ENCODE results near the gene CDH10. TPM values are rescaled to one million over a fixed set of nuclear protein-coding genes. Genes with fewer than 3 reads are reported as not detected.

The CDH10 gene
- total RNA-seq = 0.11 TPM
- long read RNA-seq = 0 reads

DNA sequence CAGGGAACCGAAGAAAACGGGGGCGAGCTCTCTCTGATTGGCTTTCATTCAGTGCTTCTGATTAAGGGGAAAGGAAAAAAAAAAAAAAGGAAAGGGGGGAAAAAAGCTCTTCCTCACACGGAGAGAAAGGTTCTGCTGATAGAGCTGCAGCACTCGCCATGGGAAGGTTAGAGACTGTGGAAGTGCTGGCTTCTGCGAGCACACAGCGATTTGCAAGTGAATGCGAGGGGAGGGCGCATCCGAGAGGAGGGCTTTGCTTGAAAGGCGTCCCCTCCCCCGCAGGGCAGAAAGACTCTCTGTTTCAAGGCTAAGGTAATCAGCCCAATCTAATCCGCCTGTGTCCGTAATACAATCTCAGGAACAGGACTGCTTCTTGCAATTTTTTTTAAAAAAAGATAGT lies at the start of gene CDH10:
CDH10 (minus strand) TSS at position 218 of the 400 bp plus-strand sequence. CDS start 51,488 bp downstream, outside the sequence.
- intact Hi-C loops (cut with DNase I) = no loop called here
- no peak for ATAC-seq
- peak; percentile 34 for DNase-seq (ENCODE audit: missing footprints)

DNA sequence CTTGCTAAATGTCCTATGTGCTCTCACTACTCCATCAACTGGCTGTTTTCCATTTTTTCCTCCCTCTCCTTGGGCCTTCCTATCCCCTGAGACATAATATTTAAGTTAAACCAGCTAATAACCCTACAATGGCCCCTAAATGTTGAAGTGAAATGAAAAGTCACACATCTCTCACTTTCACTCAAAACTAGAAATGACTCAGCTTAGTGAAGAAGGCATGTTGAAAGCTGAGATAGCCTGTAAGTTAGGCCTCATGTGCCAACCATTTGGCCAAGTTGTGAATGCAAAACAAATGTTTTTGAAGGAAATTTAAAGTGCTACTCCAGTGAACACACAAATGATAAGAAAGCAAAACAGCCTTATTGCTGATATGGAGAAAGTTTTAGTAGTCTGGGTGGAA lies 48.8 kb upstream of the CDH10 start:
- intact Hi-C loops (cut with DNase I) = no loop called here
- DNase-seq (ENCODE audit: missing footprints) (no peak), ATAC-seq (no peak)

- no peak for DNase-seq (ENCODE audit: missing footprints)
- no peak for ATAC-seq
- intact Hi-C loops (cut with DNase I) = no loop called here
These were observed 46.3 kb upstream of the CDH10 start for GRCh38 chr5:24691074-24691473.

- no peak for ATAC-seq
- intact Hi-C loops (cut with DNase I) = no loop called here
These were observed 36.3 kb upstream of the CDH10 start for GRCh38 chr5:24681106-24681505.

GRCh38 chr5:24668050-24668449 lies 23.3 kb upstream of the CDH10 start:
- ATAC-seq (no peak), DNase-seq (ENCODE audit: missing footprints) (no peak)
- intact Hi-C loops (cut with DNase I) = no loop called here

More at GRCh38 chr5:24681106-24681505, 36.3 kb upstream of the CDH10 start:
- DNase-seq (ENCODE audit: missing footprints) = no peak

- no peak for DNase-seq (ENCODE audit: missing footprints)
- intact Hi-C loops (cut with DNase I) = no loop called here
- no peak for ATAC-seq
These were observed 4.8 kb upstream of the CDH10 start for GRCh38 chr5:24649531-24649930.

GRCh38 chr5:24646915-24647314 lies 2.1 kb upstream of the CDH10 start:
- intact Hi-C loops (cut with DNase I) = no loop called here
- DNase-seq (ENCODE audit: missing footprints) (no peak), ATAC-seq (no peak)

DNA sequence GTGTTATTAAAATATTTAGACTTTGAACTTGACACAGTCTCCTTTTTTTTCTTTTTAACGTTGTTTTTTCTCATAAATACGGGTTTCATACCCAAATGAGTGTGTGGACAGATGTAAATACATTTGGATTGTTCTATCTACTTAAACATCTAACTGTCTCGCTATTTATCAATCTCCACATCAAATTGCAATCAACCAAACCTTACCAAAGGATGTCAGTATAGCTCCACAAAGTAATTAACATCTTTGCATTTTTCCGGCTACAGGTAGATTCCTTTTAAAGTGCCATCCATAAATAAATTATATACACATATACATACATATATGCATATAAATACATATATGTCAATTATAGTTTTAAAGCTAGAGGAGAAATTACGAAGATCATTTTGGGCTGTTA lies 705 bp upstream of the CDH10 start:
- intact Hi-C loops (cut with DNase I) = no loop called here
- ATAC-seq (no peak), DNase-seq (ENCODE audit: missing footprints) (no peak)

GRCh38 chr5:24643880-24644279 lies 898 bp downstream of the CDH10 start:
- DNase-seq (ENCODE audit: missing footprints) (no peak), ATAC-seq (no peak)
- intact Hi-C loops (cut with DNase I) = no loop called here

DNA sequence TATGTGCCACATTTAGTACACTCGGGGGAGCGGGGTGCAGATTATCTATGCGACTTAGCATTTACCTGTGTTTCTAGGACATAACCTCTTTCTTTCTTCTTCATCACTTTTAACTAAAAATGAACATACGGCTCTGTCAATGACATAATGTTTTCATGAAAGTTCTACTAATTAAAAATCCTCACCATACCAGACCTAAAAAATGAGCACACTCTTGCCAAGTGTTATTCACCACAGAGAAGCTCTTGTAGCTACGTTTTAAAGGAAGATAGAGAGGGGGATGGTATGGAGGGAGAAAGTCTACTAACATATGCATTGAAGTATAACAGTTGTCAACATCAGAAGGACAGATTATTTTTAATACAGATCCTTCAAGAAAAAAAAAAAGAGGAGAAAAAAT lies 1.6 kb downstream of the CDH10 start:
- intact Hi-C loops (cut with DNase I) = no loop called here
- ATAC-seq = no peak
- no peak for DNase-seq (ENCODE audit: missing footprints)

GRCh38 chr5:24642022-24642421 lies 2.8 kb downstream of the CDH10 start:
- intact Hi-C loops (cut with DNase I) = no loop called here
- no peak for ATAC-seq
- no peak for DNase-seq (ENCODE audit: missing footprints)

GRCh38 chr5:24635209-24635608 lies 9.6 kb downstream of the CDH10 start:
- intact Hi-C loops (cut with DNase I) = no loop called here
- ATAC-seq (no peak), DNase-seq (ENCODE audit: missing footprints) (no peak)

DNA sequence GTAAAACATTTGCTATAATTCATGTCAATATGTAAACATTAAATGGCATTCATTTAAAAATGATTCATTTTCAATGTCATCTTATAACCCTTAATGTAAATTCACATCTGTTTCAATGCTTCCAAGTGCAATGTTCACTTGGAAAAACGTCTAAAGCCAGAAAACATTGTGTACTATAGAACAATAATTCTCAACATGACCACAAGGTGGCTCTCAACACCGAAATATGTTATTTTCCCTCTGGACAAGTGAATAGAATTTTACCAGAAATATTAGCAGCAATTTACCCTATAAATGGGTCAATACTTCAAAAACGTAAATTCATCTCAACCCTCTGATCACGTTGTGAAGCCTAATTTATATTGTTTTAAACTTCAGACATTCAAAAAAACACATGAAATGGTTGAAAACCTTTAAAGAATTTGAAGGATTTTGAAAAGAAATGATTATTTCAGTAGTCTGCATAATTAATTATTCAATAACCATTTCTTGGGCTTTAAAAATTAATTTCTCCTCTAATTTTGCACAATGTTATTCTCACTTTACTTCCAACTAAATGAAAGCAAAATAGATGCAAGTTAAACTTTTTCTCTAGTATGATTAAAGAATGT lies 11.0 kb downstream of the CDH10 start:
- no peak for DNase-seq (ENCODE audit: missing footprints)
- no peak for ATAC-seq
- intact Hi-C loops (cut with DNase I) = no loop called here

- ATAC-seq = no peak
- no peak for DNase-seq (ENCODE audit: missing footprints)
- intact Hi-C loops (cut with DNase I) = no loop called here
These were observed 12.4 kb downstream of the CDH10 start for GRCh38 chr5:24632353-24632752.

DNA sequence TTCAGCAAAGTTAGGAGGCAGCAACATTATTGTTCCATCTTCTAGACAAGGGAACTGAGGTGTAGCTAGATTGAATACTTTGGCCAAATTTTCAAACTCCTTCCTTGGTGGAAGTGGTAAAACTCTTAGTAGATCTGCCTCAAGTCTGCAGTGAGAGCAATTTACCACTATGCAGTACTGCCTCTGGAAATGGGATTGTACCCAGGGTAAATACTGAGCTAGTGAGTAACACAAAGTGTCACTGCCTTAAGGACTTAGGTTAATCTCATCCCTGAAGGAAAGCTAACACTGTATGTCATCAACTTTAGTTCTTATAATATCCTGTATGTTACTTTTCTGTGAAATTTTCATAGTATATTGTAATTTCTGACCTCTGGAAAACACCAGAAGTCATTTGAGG lies 13.9 kb downstream of the CDH10 start:
- intact Hi-C loops (cut with DNase I) = no loop called here
- ATAC-seq = no peak
- no peak for DNase-seq (ENCODE audit: missing footprints)

- intact Hi-C loops (cut with DNase I) = no loop called here
- DNase-seq (ENCODE audit: missing footprints) (no peak), ATAC-seq (no peak)
These were observed 15.0 kb downstream of the CDH10 start for GRCh38 chr5:24629798-24630197.

- DNase-seq (ENCODE audit: missing footprints) = no peak
- no peak for ATAC-seq
- intact Hi-C loops (cut with DNase I) = no loop called here
These were observed 19.9 kb downstream of the CDH10 start for GRCh38 chr5:24624872-24625271.

DNA sequence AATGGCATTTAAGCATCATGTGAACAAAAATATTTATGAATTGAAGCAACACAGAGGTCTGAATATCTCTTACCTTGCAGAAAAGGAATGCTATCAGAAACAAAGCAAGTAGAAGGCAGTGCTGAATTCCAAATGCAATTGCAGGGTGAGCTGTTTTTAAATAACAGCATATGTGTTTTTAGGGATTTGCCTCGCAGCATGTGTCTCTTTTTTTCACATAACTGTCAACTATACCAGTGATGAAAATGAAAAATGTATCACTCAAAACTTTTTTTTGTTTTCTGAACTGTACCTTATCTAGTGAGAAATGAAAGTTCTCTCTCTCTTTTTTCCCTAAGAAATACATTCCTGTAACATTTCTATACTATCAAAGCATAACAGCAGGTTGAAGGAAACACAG lies 21.2 kb downstream of the CDH10 start:
- intact Hi-C loops (cut with DNase I) = no loop called here
- DNase-seq (ENCODE audit: missing footprints) (no peak), ATAC-seq (no peak)

DNA sequence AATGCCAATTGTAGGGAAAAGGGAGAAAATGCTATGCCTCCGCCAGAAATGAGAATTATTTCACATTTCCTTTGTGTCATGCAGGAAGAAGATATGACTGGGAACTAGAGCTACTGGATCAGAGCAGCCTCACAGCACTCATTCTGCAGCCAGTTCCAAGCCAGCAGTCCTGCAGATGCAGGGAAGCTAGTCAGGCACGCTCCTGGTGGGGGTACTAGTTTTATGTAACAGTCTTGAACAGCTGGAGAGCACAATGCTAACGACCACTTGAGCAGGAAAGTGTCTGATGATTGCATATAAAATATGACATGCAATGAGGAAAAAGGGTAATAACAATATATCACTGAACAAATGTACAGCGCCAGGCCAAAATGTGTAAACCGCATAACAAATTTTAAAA lies 21.7 kb downstream of the CDH10 start:
- intact Hi-C loops (cut with DNase I) = no loop called here
- DNase-seq (ENCODE audit: missing footprints) (no peak), ATAC-seq (no peak)

DNA sequence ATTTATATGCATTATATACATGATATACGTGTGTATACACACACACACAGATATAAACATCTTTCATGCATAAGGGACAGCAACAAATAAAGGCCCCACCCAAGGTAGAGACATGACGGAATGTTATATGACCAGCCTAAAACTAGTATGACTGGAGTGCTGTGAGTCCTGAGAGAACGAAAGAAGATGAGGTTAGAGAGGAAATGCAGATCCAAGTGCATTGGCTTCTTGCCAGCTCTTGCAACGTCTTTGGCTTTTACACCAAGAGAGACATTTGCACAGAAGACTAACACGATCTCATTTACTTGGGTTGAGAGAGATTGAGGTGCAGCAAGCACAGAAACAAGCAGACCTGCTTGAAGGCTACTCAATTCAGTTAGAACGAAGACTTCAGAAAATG lies 23.0 kb downstream of the CDH10 start:
- intact Hi-C loops (cut with DNase I) = no loop called here
- ATAC-seq (no peak), DNase-seq (ENCODE audit: missing footprints) (no peak)

- no peak for ATAC-seq
- no peak for DNase-seq (ENCODE audit: missing footprints)
- intact Hi-C loops (cut with DNase I) = no loop called here
These were observed 28.2 kb downstream of the CDH10 start for GRCh38 chr5:24616566-24616965.
